HAP-1 (cell line): ENCODE results near the gene LRRC32.
A peak's percentile ranks its signal among the peaks of the same experiment; 100 is the strongest.

ENCODE experiments used
- DNase-seq, 2 experiments: peaks; one replicate each; pipeline ENCODE4 v3.0.0-alpha.2; 2016 to 2020; ENCODE audit warnings: low spot score in 2 of 2
- H3K27me3 ChIP-seq: fragments of 250-450 bp; sonication (Bioruptor Pico); 2 replicates; pipeline ENCODE4 v1.5.1; 2020; ENCODE audit warnings: low read depth, mild to moderate bottlenecking, moderate library complexity
- H3K36me3 ChIP-seq: fragments of 250-450 bp; sonication (Bioruptor Pico); replicated peaks from 2 replicates; pipeline ENCODE4 v1.5.1; 2020; ENCODE audit warnings: mild to moderate bottlenecking
- H3K4me1 ChIP-seq: fragments of 250-450 bp; sonication (Bioruptor Pico); 2 replicates; pipeline ENCODE4 v1.5.1; 2020; ENCODE audit warnings: mild to moderate bottlenecking
- H3K4me3 ChIP-seq: fragments of 250-450 bp; sonication (Bioruptor Pico); 2 replicates; pipeline ENCODE4 v1.5.1; 2020; ENCODE audit warnings: mild to moderate bottlenecking, moderate library complexity
- H3K9me3 ChIP-seq: fragments of 250-450 bp; sonication (Bioruptor Pico); 2 replicates; pipeline ENCODE4 v1.5.1; 2020; ENCODE audit warnings: mild to moderate bottlenecking, moderate library complexity
- in situ Hi-C: fragments of 300-500 bp; cut with MboI; formaldehyde crosslinking; loops from 3 replicates; pipeline ENCODE4 v1.14.3; 2020; ENCODE audit warnings: low sequenced_read_pairs, inconsistent platforms, mixed read lengths

LRRC32 gene

GRCh38 chr11:76705826-76706225 lies 35.3 kb upstream of the LRRC32 start:
- Histone ChIP-seq H3K27me3 (no peaks in the 10 kb centered on the region), H3K9me3 (no peaks in the 10 kb centered on the region), H3K4me1 (peaks cover 7% of the 10 kb centered on the region), H3K36me3 (no peaks in the 10 kb centered on the region), H3K4me3 (no peak overlapping the region)
- DNase-seq: no peak
- in situ Hi-C loops: no loop called here

DNA sequence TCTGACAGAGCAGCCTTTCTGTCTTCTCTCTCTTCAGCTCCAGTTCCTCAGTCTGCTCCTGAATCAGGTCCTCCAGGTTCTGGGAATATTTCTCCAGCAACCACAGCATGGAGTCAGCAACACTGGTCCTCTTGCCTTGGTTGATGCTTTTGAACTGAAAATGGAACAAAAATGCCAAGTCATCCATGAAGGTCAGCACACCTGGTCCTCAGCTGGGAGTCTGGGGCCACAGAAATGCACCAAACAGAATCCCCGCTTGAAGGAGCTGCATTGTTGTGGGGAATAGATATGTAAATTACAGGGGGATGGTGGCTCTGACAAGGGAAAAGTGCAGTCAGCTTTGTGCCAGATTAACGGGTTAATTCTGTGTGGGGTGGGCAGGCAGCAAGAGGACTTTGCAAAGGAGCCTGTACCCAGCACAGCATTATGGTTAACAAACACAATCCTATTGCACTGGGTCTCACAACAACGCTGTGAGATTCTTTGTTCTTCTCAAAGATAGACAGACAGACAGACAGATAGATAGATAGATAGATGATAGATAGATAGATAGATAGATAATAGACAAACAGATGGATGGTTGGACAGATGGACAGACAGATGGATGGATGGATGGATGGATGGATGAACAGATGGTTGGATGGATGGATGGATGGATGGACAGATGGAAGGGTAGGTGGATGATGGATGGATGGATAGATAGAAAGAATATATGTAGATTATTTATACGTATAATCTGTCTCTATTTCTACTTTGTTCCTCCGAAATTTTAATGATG lies 33.8 kb upstream of the LRRC32 start:
- H3K27me3 ChIP-seq: no peaks in the 10 kb centered on the region
- peaks cover 7% of the 10 kb centered on the region for H3K4me1 ChIP-seq
- no peaks in the 10 kb centered on the region for H3K9me3 ChIP-seq
- no peaks in the 10 kb centered on the region for H3K36me3 ChIP-seq
- peak; percentile 62 to 72 for DNase-seq
- in situ Hi-C loops: no loop called here
- no peak overlapping the region for H3K4me3 ChIP-seq

DNA sequence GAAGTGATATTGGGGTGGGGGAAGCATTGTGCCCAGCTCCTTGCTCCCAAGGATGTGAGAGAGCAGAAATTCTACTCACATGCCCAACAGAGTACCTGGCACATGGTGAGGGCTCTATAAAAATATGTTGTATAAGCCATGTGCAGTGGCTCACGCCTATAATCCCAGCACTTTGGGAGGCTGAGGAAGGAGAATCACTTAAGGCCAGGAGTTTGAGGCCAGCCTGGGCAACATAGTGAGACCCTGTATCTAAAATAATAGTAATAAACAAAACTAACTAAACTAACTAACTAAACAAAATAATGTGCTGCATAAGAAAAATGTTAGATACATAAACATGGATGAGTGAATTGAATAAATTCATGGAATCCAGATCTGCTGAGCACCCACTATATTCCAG lies 33.2 kb upstream of the LRRC32 start:
- H3K36me3 ChIP-seq: no peaks in the 10 kb centered on the region
- H3K4me3 ChIP-seq: no peak overlapping the region
- no peaks in the 10 kb centered on the region for H3K9me3 ChIP-seq
- DNase-seq: no peak
- in situ Hi-C loops: no loop called here
- no peaks in the 10 kb centered on the region for H3K27me3 ChIP-seq
- peaks cover 7% of the 10 kb centered on the region for H3K4me1 ChIP-seq

GRCh38 chr11:76702336-76703128 lies 32.0 kb upstream of the LRRC32 start:
- no peaks in the 10 kb centered on the region for H3K9me3 ChIP-seq
- no peak overlapping the region for H3K4me3 ChIP-seq
- H3K4me1 ChIP-seq: peaks cover 7% of the 10 kb centered on the region
- H3K27me3 ChIP-seq: no peaks in the 10 kb centered on the region
- no peak for DNase-seq
- in situ Hi-C loops: no loop called here
- H3K36me3 ChIP-seq: no peaks in the 10 kb centered on the region

- in situ Hi-C loops: no loop called here
- peaks cover 7% of the 10 kb centered on the region for H3K4me1 ChIP-seq
- DNase-seq: peak in 1 of 2 experiments; percentile 29
- H3K9me3 ChIP-seq: no peaks in the 10 kb centered on the region
- H3K27me3 ChIP-seq: no peaks in the 10 kb centered on the region
- H3K36me3 ChIP-seq: no peaks in the 10 kb centered on the region
- no peak overlapping the region for H3K4me3 ChIP-seq
Measured at GRCh38 chr11:76701294-76702040, 30.9 kb upstream of the LRRC32 start.

GRCh38 chr11:76700177-76701100 lies 29.9 kb upstream of the LRRC32 start:
- Histone ChIP-seq H3K4me1 (peaks cover 7% of the 10 kb centered on the region), H3K27me3 (no peaks in the 10 kb centered on the region), H3K36me3 (no peaks in the 10 kb centered on the region), H3K4me3 (no peak overlapping the region), H3K9me3 (no peaks in the 10 kb centered on the region)
- DNase-seq: no peak
- in situ Hi-C loops: no loop called here

DNA sequence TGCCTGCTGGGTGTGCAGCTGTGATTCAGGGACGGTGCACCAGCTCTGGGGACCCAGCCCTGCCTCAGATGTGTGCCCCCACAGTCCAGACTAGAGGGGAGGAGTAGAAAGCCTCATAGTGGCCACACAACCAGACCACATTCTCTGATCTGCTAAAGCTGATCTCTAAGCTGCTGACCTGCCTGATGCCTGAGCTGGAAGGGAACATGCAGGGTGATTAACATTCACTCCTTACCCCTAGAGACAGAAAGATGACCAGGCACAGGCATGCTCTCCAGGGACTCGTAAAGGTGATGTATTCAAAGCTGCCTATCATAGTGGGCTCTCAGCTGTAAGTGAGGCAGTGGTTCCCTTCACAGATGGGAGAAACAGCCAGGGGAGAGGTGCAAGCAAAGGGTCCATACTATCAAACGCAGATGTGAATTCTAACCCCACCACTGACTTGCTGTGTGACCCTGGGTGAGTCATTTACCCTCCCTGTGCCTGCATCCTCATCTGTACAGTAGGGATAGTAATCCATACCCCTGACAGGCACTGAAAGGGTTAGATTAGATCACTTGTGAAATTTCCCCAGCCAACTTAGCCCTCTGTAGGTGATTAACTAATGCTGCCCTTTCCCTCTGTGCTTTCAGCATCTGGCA lies 29.0 kb upstream of the LRRC32 start:
- DNase-seq: no peak
- H3K9me3 ChIP-seq: no peaks in the 10 kb centered on the region
- no peaks in the 10 kb centered on the region for H3K27me3 ChIP-seq
- in situ Hi-C loops: loop anchor here (25.0 kb wide), 1 partner anchor 812 kb away; no protein-coding TSS in a partner anchor
- H3K4me1 ChIP-seq: peaks cover 7% of the 10 kb centered on the region
- no peak overlapping the region for H3K4me3 ChIP-seq
- H3K36me3 ChIP-seq: no peaks in the 10 kb centered on the region

- Histone ChIP-seq H3K27me3 (no peaks in the 10 kb centered on the region), H3K36me3 (no peaks in the 10 kb centered on the region), H3K4me1 (no peaks in the 10 kb centered on the region; the same call in 1 of the 2 replicates), H3K4me3 (no peak overlapping the region), H3K9me3 (no peaks in the 10 kb centered on the region)
- in situ Hi-C loops: loop anchor here (25.0 kb wide), 1 partner anchor 811 kb away; no protein-coding TSS in a partner anchor
- DNase-seq: peak in 1 of 2 experiments; percentile 49
Measured at GRCh38 chr11:76698321-76699043, 27.9 kb upstream of the LRRC32 start.

DNA sequence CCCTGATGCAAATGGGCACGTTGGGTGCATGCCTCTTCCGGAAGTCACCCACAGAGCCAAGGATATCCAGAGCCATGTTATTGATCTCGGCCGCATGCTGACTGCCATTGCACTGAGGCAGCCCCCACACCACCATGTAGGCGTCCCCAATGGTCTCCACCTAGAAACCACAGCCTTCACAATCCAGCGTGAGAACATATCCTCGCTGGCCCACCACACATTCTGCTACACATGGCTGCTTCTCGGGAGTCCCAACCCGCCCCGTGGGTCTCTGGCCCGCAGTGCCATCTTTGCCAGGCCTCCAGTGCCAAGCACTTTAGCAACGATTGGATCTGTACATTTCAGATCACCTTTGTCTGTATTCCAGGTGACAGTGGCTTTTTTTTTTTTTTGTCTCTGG lies 26.2 kb upstream of the LRRC32 start:
- Histone ChIP-seq H3K4me1 (no peaks in the 10 kb centered on the region), H3K4me3 (no peak overlapping the region), H3K9me3 (no peaks in the 10 kb centered on the region), H3K27me3 (no peaks in the 10 kb centered on the region), H3K36me3 (no peaks in the 10 kb centered on the region)
- DNase-seq: no peak
- in situ Hi-C loops: loop anchor here (25.0 kb wide), 1 partner anchor 809 kb away; no protein-coding TSS in a partner anchor

GRCh38 chr11:76695771-76696170 lies 25.2 kb upstream of the LRRC32 start:
- no peaks in the 10 kb centered on the region for H3K9me3 ChIP-seq
- no peaks in the 10 kb centered on the region for H3K36me3 ChIP-seq
- no peak overlapping the region for H3K4me3 ChIP-seq
- no peaks in the 10 kb centered on the region for H3K4me1 ChIP-seq
- no peaks in the 10 kb centered on the region for H3K27me3 ChIP-seq
- in situ Hi-C loops: loop anchor here (25.0 kb wide), 1 partner anchor 808 kb away; no protein-coding TSS in a partner anchor
- no peak for DNase-seq

GRCh38 chr11:76695133-76695532 lies 24.6 kb upstream of the LRRC32 start:
- H3K4me1 ChIP-seq: no peaks in the 10 kb centered on the region
- no peaks in the 10 kb centered on the region for H3K9me3 ChIP-seq
- DNase-seq: peak in 1 of 2 experiments; percentile 24
- H3K4me3 ChIP-seq: no peak overlapping the region
- no peaks in the 10 kb centered on the region for H3K36me3 ChIP-seq
- in situ Hi-C loops: loop anchor here (25.0 kb wide), 1 partner anchor 808 kb away; no protein-coding TSS in a partner anchor
- H3K27me3 ChIP-seq: no peaks in the 10 kb centered on the region

DNA sequence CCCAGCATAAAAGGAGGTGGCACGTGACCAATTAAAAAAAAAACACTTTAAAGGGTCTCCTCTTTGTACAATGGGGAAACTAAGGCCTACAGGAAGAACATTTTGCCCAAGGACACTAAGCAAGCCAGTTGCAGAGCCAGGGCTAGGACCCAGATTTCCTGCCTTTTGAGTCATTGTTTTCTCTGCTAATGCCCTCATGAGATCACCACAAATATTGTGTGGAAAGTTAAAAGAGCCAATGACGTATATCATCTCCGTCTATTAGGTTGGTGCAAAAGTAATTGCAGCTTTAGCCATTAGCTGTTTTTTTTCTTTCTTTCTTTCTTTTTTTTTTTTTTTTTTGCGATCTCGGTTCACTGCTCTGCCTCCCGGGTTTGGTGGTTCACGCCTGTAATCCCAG lies 24.1 kb upstream of the LRRC32 start:
- Histone ChIP-seq H3K4me1 (no peaks in the 10 kb centered on the region), H3K4me3 (no peak overlapping the region), H3K9me3 (no peaks in the 10 kb centered on the region), H3K36me3 (no peaks in the 10 kb centered on the region), H3K27me3 (no peaks in the 10 kb centered on the region)
- in situ Hi-C loops: loop anchor here (25.0 kb wide), 1 partner anchor 807 kb away; no protein-coding TSS in a partner anchor
- no peak for DNase-seq
